Activated T-helper 1 cell treated with anti-CD3 and anti-CD28 coated beads, Interleukin-12 subunit alpha, Interleukin-12 subunit beta, Interleukin-2, Interleukin-4 antibody, amounts not matched to agents 30 ng/mL and 10 ng/mL and 1 ng/mL, durations not matched to agents 14 hours and 24 hours and 36 hours (primary cell): ENCODE data around the gene GUCA1C. TPM values are rescaled to one million over a fixed set of nuclear protein-coding genes. Genes with fewer than 3 reads are reported as not detected.

Experiments
- DNase-seq: peaks from one replicate; pipeline ENCODE4 v3.0.0; 2021; ENCODE audit warnings: low spot score
- H3K27ac Mint-ChIP-seq: one replicate; pipeline ENCODE4 v1.8.0; 2021; ENCODE audit warnings: mild to moderate bottlenecking, mixed read lengths
- H3K27me3 Mint-ChIP-seq: one replicate; pipeline ENCODE4 v1.8.0; 2022; ENCODE audit warnings: mild to moderate bottlenecking, moderate library complexity, mixed read lengths; ENCODE audit not compliant: insufficient read depth
- H3K36me3 Mint-ChIP-seq: one replicate; pipeline ENCODE4 v1.8.0; 2021; ENCODE audit warnings: low read depth, mixed read lengths
- H3K4me1 Mint-ChIP-seq: one replicate; pipeline ENCODE4 v1.8.0; 2021; ENCODE audit warnings: low read depth, mixed read lengths
- H3K4me3 Mint-ChIP-seq: one replicate; pipeline ENCODE4 v1.8.0; 2021; ENCODE audit warnings: mild to moderate bottlenecking, moderate library complexity, mixed read lengths
- H3K9me3 Mint-ChIP-seq: one replicate; pipeline ENCODE4 v1.8.0; 2021; ENCODE audit warnings: mixed read lengths
- intact Hi-C: fragments of 100-400 bp; cut with micrococcal nuclease; formaldehyde crosslinking; loops from one replicate; pipeline ENCODE4 v1.15.1; 2024
- total RNA-seq: library from RNA; stranded (reverse); gene quantifications from 2 replicates; pipeline ENCODE4 v1.2.3, GENCODE V29; 2022

GUCA1C gene
- not detected in 2 replicates for total RNA-seq

GRCh38 chr3:108953700-108954099 lies at the start of gene GUCA1C:
TSS of gene GUCA1C (minus strand) at chr3:108953879. CDS start at chr3:108953762, 117 bp downstream.
- Mint-ChIP-seq H3K4me1 (no peaks in the 10 kb centered on the region), H3K27me3 (peaks cover 3% of the 10 kb centered on the region), H3K27ac (no peak within 1 kb of the TSS), H3K9me3 (no peaks in the 10 kb centered on the region), H3K36me3 (no peaks in the 10 kb centered on the region), H3K4me3 (no peak within 1 kb of the TSS)
- intact Hi-C loops = no loop called here
- DNase-seq = no peak

GRCh38 chr3:108998436-108998835 lies 44.8 kb upstream of the GUCA1C start:
- no peaks in the 10 kb centered on the region for H3K36me3 Mint-ChIP-seq
- no peaks in the 10 kb centered on the region for H3K4me1 Mint-ChIP-seq
- no peak overlapping the region for H3K27ac Mint-ChIP-seq
- intact Hi-C loops = no loop called here
- no peak for DNase-seq
- no peak overlapping the region for H3K4me3 Mint-ChIP-seq
- peaks cover 2% of the 10 kb centered on the region for H3K27me3 Mint-ChIP-seq
- no peaks in the 10 kb centered on the region for H3K9me3 Mint-ChIP-seq

GRCh38 chr3:108985844-108986243 lies 32.2 kb upstream of the GUCA1C start:
- Mint-ChIP-seq H3K36me3 (no peaks in the 10 kb centered on the region), H3K9me3 (no peaks in the 10 kb centered on the region), H3K4me3 (no peak overlapping the region), H3K4me1 (no peaks in the 10 kb centered on the region), H3K27me3 (peaks cover 5% of the 10 kb centered on the region), H3K27ac (no peak overlapping the region)
- intact Hi-C loops = no loop called here
- DNase-seq = no peak

- no peak for DNase-seq
- Mint-ChIP-seq H3K27ac (no peak overlapping the region), H3K4me1 (no peaks in the 10 kb centered on the region), H3K27me3 (peaks cover 9% of the 10 kb centered on the region), H3K9me3 (no peaks in the 10 kb centered on the region), H3K4me3 (no peak overlapping the region), H3K36me3 (no peaks in the 10 kb centered on the region)
- intact Hi-C loops = no loop called here
Measured at GRCh38 chr3:108983051-108983450, 29.4 kb upstream of the GUCA1C start.

GRCh38 chr3:108976058-108976457 lies 22.4 kb upstream of the GUCA1C start:
- Mint-ChIP-seq H3K4me3 (no peak overlapping the region), H3K27ac (no peak overlapping the region), H3K4me1 (no peaks in the 10 kb centered on the region), H3K27me3 (peaks cover 11% of the 10 kb centered on the region), H3K9me3 (no peaks in the 10 kb centered on the region), H3K36me3 (no peaks in the 10 kb centered on the region)
- intact Hi-C loops = no loop called here
- no peak for DNase-seq

GRCh38 chr3:108973019-108973418 lies 19.3 kb upstream of the GUCA1C start:
- Mint-ChIP-seq H3K36me3 (no peaks in the 10 kb centered on the region), H3K27ac (no peak overlapping the region), H3K27me3 (peaks cover 5% of the 10 kb centered on the region), H3K4me3 (no peak overlapping the region), H3K9me3 (no peaks in the 10 kb centered on the region), H3K4me1 (no peaks in the 10 kb centered on the region)
- no peak for DNase-seq
- intact Hi-C loops = no loop called here

GRCh38 chr3:108972482-108972881 lies 18.8 kb upstream of the GUCA1C start:
- Mint-ChIP-seq H3K27me3 (peaks cover 5% of the 10 kb centered on the region), H3K9me3 (no peaks in the 10 kb centered on the region), H3K36me3 (no peaks in the 10 kb centered on the region), H3K4me1 (no peaks in the 10 kb centered on the region), H3K4me3 (no peak overlapping the region), H3K27ac (no peak overlapping the region)
- intact Hi-C loops = no loop called here
- DNase-seq = no peak

GRCh38 chr3:108970561-108970960 lies 16.9 kb upstream of the GUCA1C start:
- Mint-ChIP-seq H3K4me1 (no peaks in the 10 kb centered on the region), H3K4me3 (no peak overlapping the region), H3K27me3 (peaks cover 5% of the 10 kb centered on the region), H3K36me3 (no peaks in the 10 kb centered on the region), H3K27ac (no peak overlapping the region), H3K9me3 (no peaks in the 10 kb centered on the region)
- no peak for DNase-seq
- intact Hi-C loops = no loop called here

- H3K27me3 Mint-ChIP-seq = peaks cover 5% of the 10 kb centered on the region
Measured at GRCh38 chr3:108966773-108967172, 13.1 kb upstream of the GUCA1C start.

GRCh38 chr3:108959017-108959416 lies 5.3 kb upstream of the GUCA1C start:
- H3K9me3 Mint-ChIP-seq = no peaks in the 10 kb centered on the region
- no peak overlapping the region for H3K4me3 Mint-ChIP-seq
- H3K27me3 Mint-ChIP-seq = peaks cover 3% of the 10 kb centered on the region
- H3K27ac Mint-ChIP-seq = no peak overlapping the region
- DNase-seq = no peak
- H3K36me3 Mint-ChIP-seq = no peaks in the 10 kb centered on the region
- no peaks in the 10 kb centered on the region for H3K4me1 Mint-ChIP-seq
- intact Hi-C loops = no loop called here

More at GRCh38 chr3:108966773-108967172, 13.1 kb upstream of the GUCA1C start:
- Mint-ChIP-seq H3K9me3 (no peaks in the 10 kb centered on the region), H3K4me3 (no peak overlapping the region), H3K27ac (no peak overlapping the region), H3K36me3 (no peaks in the 10 kb centered on the region), H3K4me1 (no peaks in the 10 kb centered on the region)
- DNase-seq = no peak
- intact Hi-C loops = no loop called here

- intact Hi-C loops = no loop called here
- H3K4me1 Mint-ChIP-seq = no peaks in the 10 kb centered on the region
- H3K27ac Mint-ChIP-seq = no peak overlapping the region
- no peak overlapping the region for H3K4me3 Mint-ChIP-seq
- H3K27me3 Mint-ChIP-seq = peaks cover 3% of the 10 kb centered on the region
- no peak for DNase-seq
- H3K36me3 Mint-ChIP-seq = no peaks in the 10 kb centered on the region
- no peaks in the 10 kb centered on the region for H3K9me3 Mint-ChIP-seq
Measured at GRCh38 chr3:108953210-108953609, 469 bp downstream of the GUCA1C start.

- H3K27me3 Mint-ChIP-seq = peaks cover 3% of the 10 kb centered on the region
- H3K36me3 Mint-ChIP-seq = no peaks in the 10 kb centered on the region
- no peak for DNase-seq
- no peaks in the 10 kb centered on the region for H3K9me3 Mint-ChIP-seq
- H3K27ac Mint-ChIP-seq = no peak overlapping the region
- intact Hi-C loops = no loop called here
- H3K4me3 Mint-ChIP-seq = no peak overlapping the region
- H3K4me1 Mint-ChIP-seq = no peaks in the 10 kb centered on the region
Measured at GRCh38 chr3:108951820-108952501, 1.7 kb downstream of the GUCA1C start.

GRCh38 chr3:108947855-108948254 lies 5.8 kb downstream of the GUCA1C start:
- no peak for DNase-seq
- H3K9me3 Mint-ChIP-seq = no peaks in the 10 kb centered on the region
- no peaks in the 10 kb centered on the region for H3K4me1 Mint-ChIP-seq
- H3K36me3 Mint-ChIP-seq = no peaks in the 10 kb centered on the region
- peaks cover 7% of the 10 kb centered on the region for H3K27me3 Mint-ChIP-seq
- H3K27ac Mint-ChIP-seq = no peak overlapping the region
- no peak overlapping the region for H3K4me3 Mint-ChIP-seq
- intact Hi-C loops = no loop called here
